NCI-H82 treated with DMSO at 0.1 percent for 48 hours (cell line): Measurements from ENCODE around the gene P3H2.
"Not testable (repeated sequence)": the region's sequence is repeated elsewhere in the genome, so short reads cannot be mapped to it uniquely, and the experiment has no call there.

ENCODE experiments used
- DNase-seq: peaks from one replicate; lab custom pipeline; 2025; ENCODE audit not compliant: unreplicated experiment; lab: John Stamatoyannopoulos, UW

The P3H2 gene

DNA sequence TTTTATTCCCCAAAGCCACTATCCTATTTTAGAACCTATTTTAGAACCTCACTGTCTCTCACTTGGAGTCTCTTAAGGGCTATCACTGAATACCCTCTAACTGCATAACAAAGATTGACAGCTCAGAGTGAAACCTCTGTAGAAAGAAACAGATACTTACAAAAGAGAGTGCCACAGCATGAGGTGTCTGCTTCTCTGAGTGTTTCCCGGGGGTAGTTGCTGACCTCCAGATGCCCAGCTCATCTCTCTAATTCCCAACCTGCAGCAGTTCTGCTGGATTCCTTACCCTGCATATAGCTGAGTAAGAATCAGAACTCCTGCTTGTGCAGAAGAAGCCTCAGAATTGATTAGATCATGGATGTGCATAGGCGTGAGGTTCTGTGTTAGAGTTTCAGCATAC is 34.5 kb downstream of the P3H2 start:
- DNase-seq = no peak

DNA sequence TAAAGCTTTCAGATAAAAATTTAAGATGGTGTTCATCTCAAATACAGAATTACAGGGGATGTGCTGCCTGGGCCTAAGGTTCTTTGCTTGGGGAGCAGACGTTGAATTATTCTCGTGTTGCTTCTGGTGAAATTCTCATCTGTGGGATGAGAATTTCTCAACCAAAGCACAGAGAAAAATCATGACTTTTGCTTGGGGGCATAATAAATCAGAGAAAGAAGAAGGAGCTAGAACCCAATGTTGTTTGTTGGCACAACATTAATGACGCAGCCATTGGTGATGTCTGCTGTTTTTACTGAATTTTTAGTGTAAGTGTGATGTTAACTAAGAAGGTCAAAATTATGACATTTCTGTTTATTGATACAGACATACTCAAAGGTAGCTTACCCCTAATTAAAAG is 35.7 kb downstream of the P3H2 start:
- no peak for DNase-seq

DNA sequence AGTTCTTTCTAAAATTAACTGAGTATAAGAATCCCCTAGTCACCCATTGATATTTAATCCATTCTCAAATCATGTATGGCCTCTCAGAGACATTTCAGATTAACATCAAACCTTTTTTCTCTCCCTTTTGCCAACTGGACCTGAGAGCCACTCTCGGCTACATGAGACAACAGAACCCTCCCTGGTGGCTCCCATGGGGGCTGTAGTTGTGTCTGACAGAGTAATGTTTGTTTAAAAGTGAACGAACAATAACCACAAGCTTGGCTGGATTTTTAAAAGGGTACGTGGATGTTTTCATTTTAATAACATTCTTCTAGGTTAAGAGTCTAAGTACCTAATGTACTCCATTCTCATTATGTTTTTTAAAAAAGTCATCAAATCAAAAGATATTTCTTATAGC is 37.1 kb downstream of the P3H2 start:
- no peak for DNase-seq

DNA sequence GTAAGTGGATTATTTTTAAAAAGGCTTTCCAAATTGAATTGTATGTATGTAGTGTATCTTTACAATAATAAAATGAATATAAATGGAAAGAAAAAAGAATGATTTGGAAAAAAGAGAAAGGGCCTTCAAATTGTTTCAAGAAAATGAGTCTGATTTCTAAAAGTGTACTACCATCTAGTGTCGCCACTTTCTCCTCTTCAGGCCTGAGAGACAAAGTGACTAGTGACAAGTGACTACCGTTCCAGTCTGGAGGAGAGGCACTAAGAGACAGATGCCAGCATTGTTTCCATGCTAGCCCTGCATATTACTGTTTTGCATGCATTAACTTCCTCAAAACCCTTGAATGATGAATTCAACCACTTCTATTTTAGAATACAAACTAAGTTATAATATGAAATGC is 39.3 kb downstream of the P3H2 start:
- DNase-seq = no peak

GRCh38 chr3:190079173-190079572 is 41.5 kb downstream of the P3H2 start:
- not testable (repeated sequence) for DNase-seq

DNA sequence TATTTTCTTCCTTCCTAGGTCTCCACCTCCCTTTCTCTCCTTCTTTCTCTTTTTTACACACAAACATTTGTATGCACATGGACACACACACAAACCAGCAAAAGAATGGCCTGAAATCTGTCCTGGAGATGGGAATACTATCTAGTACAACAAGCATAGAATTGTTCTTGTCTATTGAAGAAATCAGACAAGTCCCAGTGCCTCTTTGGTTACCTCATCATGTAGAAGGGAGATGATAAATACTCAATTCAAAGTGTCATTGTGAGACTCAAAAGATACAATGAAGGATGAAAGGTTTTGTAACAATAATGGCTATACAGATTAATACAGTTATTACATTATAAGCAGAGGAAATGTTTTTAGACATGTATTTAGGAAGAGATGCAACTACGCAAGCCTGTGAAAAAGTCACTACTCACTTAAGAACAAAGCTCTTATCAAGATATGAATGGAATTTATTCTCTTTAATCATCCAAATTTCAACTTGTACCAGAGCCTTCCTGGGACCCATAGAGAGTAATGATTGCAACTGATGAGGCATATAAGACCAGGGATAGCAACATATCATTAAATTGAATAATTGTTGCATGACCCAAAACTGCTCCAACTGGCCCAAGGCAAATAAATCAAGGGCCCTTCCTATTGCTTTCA is 43.2 kb downstream of the P3H2 start:
- DNase-seq = no peak

GRCh38 chr3:190076601-190077394 is 43.9 kb downstream of the P3H2 start:
- no peak for DNase-seq

- DNase-seq = no peak
These were observed 44.6 kb downstream of the P3H2 start for GRCh38 chr3:190076136-190076535.

- DNase-seq = no peak
These were observed 45.9 kb downstream of the P3H2 start for GRCh38 chr3:190074817-190075216.

- DNase-seq = no peak
These were observed 47.3 kb downstream of the P3H2 start for GRCh38 chr3:190073264-190074008.

- DNase-seq = no peak
These were observed 47.8 kb downstream of the P3H2 start for GRCh38 chr3:190072856-190073255.

- DNase-seq = not testable (repeated sequence)
These were observed 48.8 kb downstream of the P3H2 start for GRCh38 chr3:190071921-190072320.

GRCh38 chr3:190070622-190071347 is 49.9 kb downstream of the P3H2 start:
- DNase-seq = no peak

DNA sequence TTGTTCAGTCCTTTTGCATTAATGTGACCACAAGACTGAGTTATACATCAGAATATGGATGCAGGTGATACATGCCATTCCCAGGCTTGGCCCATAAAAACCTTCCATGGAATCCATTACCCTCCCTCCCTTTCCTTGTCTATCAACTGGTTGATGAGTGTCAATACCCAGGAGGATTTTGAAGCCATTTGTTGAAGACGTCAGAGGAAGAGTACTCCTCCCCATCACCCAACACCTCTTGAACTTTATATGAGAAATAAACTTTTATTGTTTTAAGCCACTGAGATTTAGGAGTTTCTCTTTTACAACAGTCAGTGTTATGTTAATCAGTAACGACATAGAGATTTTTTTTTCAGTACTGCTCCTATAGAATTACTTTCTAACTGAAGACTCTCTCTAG is 55.5 kb downstream of the P3H2 start:
- DNase-seq = no peak

DNA sequence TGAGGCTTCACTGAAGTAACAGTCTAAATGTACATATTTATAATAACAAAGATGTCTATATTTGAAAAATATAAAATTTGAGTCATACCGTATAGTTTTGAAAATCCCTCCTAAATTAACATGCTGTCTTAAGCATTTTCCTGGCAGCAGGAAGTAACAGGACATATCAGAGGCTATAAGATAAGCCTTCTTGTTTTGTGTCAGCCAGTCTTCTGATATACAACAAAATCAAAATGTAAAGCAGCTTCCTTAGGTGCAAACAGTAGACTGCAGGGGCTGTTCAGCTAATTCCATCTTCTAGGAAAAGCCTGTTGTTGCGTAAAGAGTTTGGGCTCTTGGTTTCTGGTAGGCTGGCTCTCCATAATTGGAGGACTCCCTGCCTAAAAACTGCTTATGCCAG is 56.0 kb downstream of the P3H2 start:
- no peak for DNase-seq

DNA sequence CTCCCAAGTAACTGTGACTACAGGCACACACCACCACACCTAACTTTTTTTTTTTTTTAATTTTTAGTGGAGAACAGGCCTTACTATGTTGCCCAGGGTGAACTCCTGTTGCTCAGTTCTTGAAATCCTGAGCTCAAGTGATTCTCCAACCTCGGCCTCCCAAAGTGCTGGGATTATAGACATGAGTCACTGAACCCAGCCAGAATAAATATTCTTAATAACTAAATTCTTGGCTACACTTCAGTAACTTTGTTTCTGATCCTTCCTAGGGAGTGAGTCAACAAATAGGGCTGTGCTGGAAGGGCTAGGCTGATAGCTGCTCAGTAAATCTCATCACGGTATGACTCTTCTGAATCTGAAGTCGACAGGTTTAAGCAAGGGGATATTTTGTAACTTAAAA is 56.6 kb downstream of the P3H2 start:
- DNase-seq = no peak

GRCh38 chr3:190063490-190063889 is 57.2 kb downstream of the P3H2 start:
- DNase-seq = no peak

DNA sequence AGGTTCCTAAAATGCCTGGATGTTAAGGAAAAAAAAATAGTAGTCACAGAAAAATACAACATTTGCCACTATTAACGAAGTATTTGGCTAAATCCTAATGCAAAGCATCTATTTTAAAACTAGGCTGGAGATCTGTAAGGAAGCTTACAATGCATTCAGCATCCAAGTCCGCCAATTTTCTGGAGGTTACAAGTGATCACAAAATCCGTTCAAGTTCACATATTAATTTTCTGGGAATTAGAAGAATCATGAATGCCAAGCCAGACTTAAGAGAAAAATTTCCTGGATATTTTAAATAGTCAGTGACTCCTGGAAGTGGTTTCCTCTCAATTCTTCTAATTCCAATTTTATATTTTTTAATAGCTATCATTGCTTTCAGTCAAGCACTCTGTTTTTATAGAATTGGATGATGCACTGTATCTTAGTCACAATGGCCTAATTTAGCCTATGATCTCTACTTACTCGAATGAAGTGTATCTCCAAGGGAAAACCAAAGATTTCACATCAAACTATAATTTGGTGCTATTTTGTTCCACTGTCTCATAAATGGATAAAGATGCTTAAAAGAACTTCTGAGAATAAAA is 60.4 kb downstream of the P3H2 start:
- DNase-seq = no peak

GRCh38 chr3:190059242-190059590 is 61.5 kb downstream of the P3H2 start:
- DNase-seq = no peak

DNA sequence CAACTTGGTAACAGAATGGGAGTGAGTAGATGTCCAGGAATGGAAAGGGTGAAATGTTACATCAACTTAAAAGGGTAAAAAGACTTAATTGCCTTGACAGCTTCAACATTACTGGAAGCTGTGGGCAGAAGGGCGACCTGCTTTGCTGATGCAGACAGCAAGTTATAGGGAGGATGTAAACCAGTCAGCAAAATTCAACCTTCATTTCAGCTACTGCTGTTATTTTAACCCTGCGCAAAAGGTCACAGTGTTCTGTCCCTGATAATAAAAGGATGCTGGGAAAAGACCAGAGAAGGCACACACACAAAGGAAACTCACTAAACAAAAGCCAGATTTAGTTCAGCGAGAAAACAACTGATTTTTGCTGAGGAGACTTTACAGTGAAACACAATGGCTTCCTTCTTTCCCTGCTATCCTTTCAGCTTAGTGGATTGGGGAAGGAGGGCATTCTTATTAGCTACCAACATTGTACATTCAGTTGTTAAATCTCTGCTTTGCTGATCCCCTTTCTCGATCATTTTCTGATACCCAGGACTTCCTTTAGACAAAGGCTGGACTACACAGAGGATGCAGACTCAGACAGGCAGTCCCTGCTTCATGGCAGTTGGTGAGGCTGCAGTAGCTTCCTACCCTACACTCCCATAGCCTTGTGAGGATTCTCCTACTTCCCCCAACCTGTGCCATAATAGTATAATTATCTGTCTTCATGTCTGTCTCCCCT is 62.0 kb downstream of the P3H2 start:
- DNase-seq = no peak
